WTC11 (cell line): ENCODE data around the gene SLC35G2. TPM values are rescaled to one million over a fixed set of nuclear protein-coding genes. Genes with fewer than 3 reads are reported as not detected.

Experiments
- ATAC-seq: fragments of 200-7000 bp; cut with Tn5 transposase; 2 replicates; pipeline ENCODE4 v1.10.0; 2021; ENCODE audit warnings: mild to moderate bottlenecking, moderate library complexity
- CTCF ChIA-PET: fragments of 300-600 bp; sonication (Branson Sonifier 250); formaldehyde crosslinking; loops from one replicate; lab custom pipeline; 2021; ENCODE audit warnings: antibody characterized with exemption; lab: Charles Lee
- POLR2A ChIA-PET: fragments of 350-600 bp; sonication (Branson Sonifier 250); formaldehyde crosslinking; loops from one replicate; lab custom pipeline; 2021; ENCODE audit warnings: antibody characterized with exemption; lab: Charles Lee
- DNase-seq: peaks from one replicate; pipeline ENCODE4 v3.0.0; 2021; ENCODE audit warnings: low spot score
- H3K27ac Mint-ChIP-seq: 2 replicates; pipeline ENCODE4 v1.8.0; 2021; ENCODE audit warnings: mixed read lengths
- H3K27me3 Mint-ChIP-seq: 2 replicates; pipeline ENCODE4 v1.8.0; 2021; ENCODE audit warnings: low read depth, mild to moderate bottlenecking, moderate library complexity, mixed read lengths
- H3K36me3 Mint-ChIP-seq: 2 replicates; pipeline ENCODE4 v1.8.0; 2021; ENCODE audit warnings: mixed read lengths
- H3K4me1 Mint-ChIP-seq: 2 replicates; pipeline ENCODE4 v1.8.0; 2022; ENCODE audit warnings: mixed read lengths
- H3K4me3 Mint-ChIP-seq: 2 replicates; pipeline ENCODE4 v1.8.0; 2021; ENCODE audit warnings: mild to moderate bottlenecking, moderate library complexity, mixed read lengths
- H3K9me3 Mint-ChIP-seq: 2 replicates; pipeline ENCODE4 v1.8.0; 2021; ENCODE audit warnings: mixed read lengths
- ATF2 ChIP-seq: sonication (generic); formaldehyde crosslinking; IDR thresholded peaks from 2 replicates; pipeline ENCODE4 v1.8.1; 2022; ENCODE audit warnings: low read depth, missing genetic modification reagents, borderline replicate concordance
- CREM ChIP-seq: sonication (generic); formaldehyde crosslinking; IDR thresholded peaks from 2 replicates; pipeline ENCODE4 v1.8.1; 2022; ENCODE audit warnings: mild to moderate bottlenecking, missing genetic modification reagents, moderate library complexity
- ELF4 ChIP-seq: sonication (generic); formaldehyde crosslinking; IDR thresholded peaks from 2 replicates; pipeline ENCODE4 v1.8.1; 2022; ENCODE audit warnings: low read depth, mild to moderate bottlenecking, moderate library complexity, missing genetic modification reagents
- FOXP1 ChIP-seq: sonication (generic); formaldehyde crosslinking; IDR thresholded peaks from 2 replicates; pipeline ENCODE4 v1.8.0; 2022; ENCODE audit warnings: missing genetic modification reagents, mild to moderate bottlenecking, moderate library complexity, borderline replicate concordance
- JAZF1 ChIP-seq: fragments of 250-450 bp; sonication (Bioruptor Pico); IDR thresholded peaks from 2 replicates; pipeline ENCODE4 v1.9.0; 2021; ENCODE audit warnings: moderate library complexity, mild to moderate bottlenecking, inconsistent platforms
- MAX ChIP-seq: sonication (generic); formaldehyde crosslinking; IDR thresholded peaks from 2 replicates; pipeline ENCODE4 v1.8.0; 2022; ENCODE audit warnings: mild to moderate bottlenecking, missing genetic modification reagents
- MXD4 ChIP-seq: fragments of 250-450 bp; sonication (Bioruptor Pico); IDR thresholded peaks from 2 replicates; pipeline ENCODE4 v1.8.0; 2021; ENCODE audit warnings: mild to moderate bottlenecking, moderate library complexity, borderline replicate concordance
- NR2C2 ChIP-seq: sonication (generic); formaldehyde crosslinking; IDR thresholded peaks from 2 replicates; pipeline ENCODE4 v1.8.0; 2022; ENCODE audit warnings: mild to moderate bottlenecking, missing genetic modification reagents
- NR3C1 ChIP-seq: sonication (generic); formaldehyde crosslinking; conservative IDR thresholded peaks from 2 replicates; pipeline ENCODE4 v1.8.1; 2023; ENCODE audit warnings: low read depth, mild to moderate bottlenecking, missing genetic modification reagents
- RORB ChIP-seq: fragments of 250-450 bp; sonication (Bioruptor Pico); IDR thresholded peaks from 2 replicates; pipeline ENCODE4 v1.9.0; 2021; ENCODE audit warnings: mild to moderate bottlenecking
- SMAD3 ChIP-seq: sonication (generic); formaldehyde crosslinking; IDR thresholded peaks from 2 replicates; pipeline ENCODE4 v1.8.0; 2022; ENCODE audit warnings: missing genetic modification reagents, mild to moderate bottlenecking, borderline replicate concordance
- SOX15 ChIP-seq: fragments of 250-450 bp; sonication (Bioruptor Pico); IDR thresholded peaks from 2 replicates; pipeline ENCODE4 v1.9.0; 2021; ENCODE audit warnings: mild to moderate bottlenecking
- STAT6 ChIP-seq: sonication (generic); formaldehyde crosslinking; conservative IDR thresholded peaks from 2 replicates; pipeline ENCODE4 v1.8.1; 2023; ENCODE audit warnings: mild to moderate bottlenecking, low read depth, missing genetic modification reagents, moderate library complexity
- ZBTB43 ChIP-seq: sonication (generic); formaldehyde crosslinking; IDR thresholded peaks from 2 replicates; pipeline ENCODE4 v1.8.1; 2023; ENCODE audit warnings: mild to moderate bottlenecking, missing genetic modification reagents
- ZNF263 ChIP-seq: sonication (generic); formaldehyde crosslinking; IDR thresholded peaks from 2 replicates; pipeline ENCODE4 v1.8.1; 2022; ENCODE audit warnings: low read depth, mild to moderate bottlenecking, moderate library complexity, missing genetic modification reagents
- ZNF281 ChIP-seq: sonication (generic); formaldehyde crosslinking; IDR thresholded peaks from 2 replicates; pipeline ENCODE4 v1.8.0; 2023; ENCODE audit warnings: mild to moderate bottlenecking, missing genetic modification reagents
- ZNF532 ChIP-seq: fragments of 250-450 bp; sonication (Bioruptor Pico); IDR thresholded peaks from 2 replicates; pipeline ENCODE4 v1.9.0; 2021; ENCODE audit warnings: mild to moderate bottlenecking, borderline replicate concordance
- total RNA-seq: library from RNA; stranded (reverse); gene quantifications from 3 replicates; pipeline ENCODE4 v1.2.3, GENCODE V29; 2021

The SLC35G2 gene
- total RNA-seq, 1 experiment from 2014 or later: 3.6 TPM

- no peak for TF ChIP-seq ZNF532 (CRISPR knock-in tag)
- TF ChIP-seq, all 79 proteins: peak for 0
Measured at GRCh38 chr3:136789976-136790375, 28.9 kb upstream of the SLC35G2 start (continued).

- no peak for DNase-seq
- CTCF ChIA-PET: interaction anchor here (0.8 to 1.0 kb wide), 3 partner anchors 22 to 399 kb away, joined by 3 read pairs; partner anchors contain the start of gene STAG1
- Mint-ChIP-seq H3K27ac (no peak overlapping the region), H3K4me1 (peaks cover 15% of the 10 kb centered on the region), H3K9me3 (no peaks in the 10 kb centered on the region)
- TF ChIP-seq SMAD3 (CRISPR knock-in tag) (no peak), CREM (CRISPR knock-in tag) (no peak), RORB (CRISPR knock-in tag) (no peak), NR2C2 (CRISPR knock-in tag) (no peak)
- TF ChIP-seq, all 79 proteins: peak for 0
- Mint-ChIP-seq H3K27me3 (no peaks in the 10 kb centered on the region), H3K36me3 (no peaks in the 10 kb centered on the region), H3K4me3 (no peak overlapping the region)
- ATAC-seq: no peak
- POLR2A ChIA-PET: no interaction called here
Measured at GRCh38 chr3:136790786-136791185, 28.1 kb upstream of the SLC35G2 start.

GRCh38 chr3:136792556-136793330, 26.2 kb upstream of the SLC35G2 start:
- Mint-ChIP-seq H3K36me3 (no peaks in the 10 kb centered on the region), H3K27ac (no peak overlapping the region), H3K4me1 (no peaks in the 10 kb centered on the region), H3K9me3 (no peaks in the 10 kb centered on the region), H3K27me3 (no peaks in the 10 kb centered on the region), H3K4me3 (no peak overlapping the region)
- ATAC-seq: no peak
- ChIA-PET POLR2A (no interaction called here), CTCF (interaction anchor here (1.3 kb wide), 1 partner anchor 41 kb away, joined by 7 read pairs; the partner anchor contains the start of gene STAG1)
- DNase-seq: no peak
- TF ChIP-seq ZNF281: no peak
- no peak for TF ChIP-seq ELF4
- no peak for TF ChIP-seq JAZF1 (CRISPR knock-in tag)
- TF ChIP-seq STAT6 (CRISPR knock-in tag): no peak
- no peak for TF ChIP-seq ZNF263
- no peak for TF ChIP-seq ATF2
- no peak for TF ChIP-seq SOX15
- TF ChIP-seq ZBTB43 (CRISPR knock-in tag): no peak
- no peak for TF ChIP-seq FOXP1 (CRISPR knock-in tag)
- TF ChIP-seq MXD4: no peak
- TF ChIP-seq MAX (CRISPR knock-in tag): no peak
- no peak for TF ChIP-seq NR3C1 (CRISPR knock-in tag)
